Body of pancreas (tissue), 4 donors: Measurements from ENCODE around the gene DTNA. TPM values are rescaled to one million over a fixed set of nuclear protein-coding genes. Genes with fewer than 3 reads are reported as not detected.

Source experiments
- ATAC-seq: fragments of 150-250 bp; one replicate; pipeline ENCODE4 v1.9.1; 2016
- DNase-seq, 4 donors: peaks; one replicate each; pipeline ENCODE4 v3.0.0-alpha.2; 2019
- H3K27ac ChIP-seq, 4 donors: fragments of 200-600 bp; sonication (generic); 1 replicate in 3 of 4; 2 replicates in 1 of 4; pipeline versions ENCODE4 v1.5.1 to v1.6.1; 2016 to 2019; ENCODE audit warnings: mild to moderate bottlenecking in 1 of 4, mixed read lengths in 1 of 4, moderate library complexity in 1 of 4
- H3K27me3 ChIP-seq, 2 donors: fragments of 200-600 bp; sonication (generic); one replicate each; pipeline ENCODE4 v1.6.0; 2016; ENCODE audit warnings: mild to moderate bottlenecking in 1 of 2
- H3K36me3 ChIP-seq, 2 donors: fragments of 200-600 bp; sonication (generic); replicated peaks in 1 of 2; 2 replicates each; pipeline ENCODE4 v1.5.1; 2016; ENCODE audit warnings: low read depth in 2 of 2; ENCODE audit not compliant: insufficient read depth in 1 of 2
- H3K4me1 ChIP-seq: fragments of 200-600 bp; sonication (generic); one replicate; pipeline ENCODE4 v1.6.0; 2016
- H3K4me3 ChIP-seq, 2 donors: fragments of 200-600 bp; sonication (generic); 1 replicate in 1 of 2; 2 replicates in 1 of 2; pipeline ENCODE4 v1.5.1; 2016 to 2019
- H3K9me3 ChIP-seq, 3 donors: fragments of 200-600 bp; sonication (generic); 1 replicate in 2 of 3; 2 replicates in 1 of 3; pipeline ENCODE4 v1.5.1; 2016
- CTCF ChIP-seq, 7 experiments: fragments of 450-650 bp in 4 of 7; fragments of 200-600 bp in 3 of 7; sonication (generic) in 3 of 7; IDR thresholded peaks; one replicate each; pipeline ENCODE4 v1.5.1; 2016 to 2019; ENCODE audit warnings: antibody characterized with exemption in 7 of 7
- POLR2A ChIP-seq, 3 donors: fragments of 450-650 bp; IDR thresholded peaks; one replicate each; pipeline ENCODE4 v1.6.1; 2016; ENCODE audit warnings: antibody characterized with exemption in 3 of 3, mild to moderate bottlenecking in 2 of 3
- WGBS, 2 donors: methylation state at CpG; one replicate each; pipeline ENCODE4 v1.1.5; 2017; 5-methylcytosine and 5-hydroxymethylcytosine counted together
- intact Hi-C: fragments of 100-400 bp; cut with DNase I; formaldehyde crosslinking; loops from one replicate; pipeline ENCODE4 v1.15.1; 2023
- total RNA-seq, 2 donors: library from RNA; depleted of rRNA; stranded (reverse); fragments of >200 nt; gene quantifications; one replicate each; pipeline ENCODE4 v1.1.0, GENCODE V29; 2016

DTNA gene
- total RNA-seq, 2 donors from 2014 or later: 31.0 to 32.2 TPM

- WGBS, 2 donors: 86% methylated on average over 1 of the region's 1 CpG
- no peak overlapping the region for H3K27ac ChIP-seq
- peaks cover 9% of the 10 kb centered on the region for H3K4me1 ChIP-seq
- TF ChIP-seq POLR2A (IDR thresholded peaks at IDR 0.05) (no peak), CTCF (IDR thresholded peaks at IDR 0.05) (no peak)
- intact Hi-C loops: no loop called here
- H3K36me3 ChIP-seq: no peaks in the 10 kb centered on the region
- no peaks in the 10 kb centered on the region for H3K27me3 ChIP-seq
- ATAC-seq (no peak), DNase-seq (no peak)
- H3K4me3 ChIP-seq: no peak overlapping the region
- no peaks in the 10 kb centered on the region for H3K9me3 ChIP-seq
Measured at GRCh38 chr18:34771958-34772357, 61.9 kb downstream of the DTNA start.

- TF ChIP-seq POLR2A (IDR thresholded peaks at IDR 0.05) (no peak), CTCF (IDR thresholded peaks at IDR 0.05) (no peak)
- Histone ChIP-seq H3K4me1 (peaks cover 9% of the 10 kb centered on the region), H3K27ac (no peak overlapping the region)
Measured at GRCh38 chr18:34772887-34773286, 62.8 kb downstream of the DTNA start.

GRCh38 chr18:34773378-34773777, 63.3 kb downstream of the DTNA start:
- ATAC-seq (no peak), DNase-seq (no peak)
- intact Hi-C loops: no loop called here
- WGBS, 2 donors: 31 to 32% methylated on average over 2 of the region's 2 CpGs
- Histone ChIP-seq H3K27me3 (no peaks in the 10 kb centered on the region), H3K36me3 (no peaks in the 10 kb centered on the region), H3K4me3 (no peak overlapping the region), H3K9me3 (no peaks in the 10 kb centered on the region), H3K27ac (no peak overlapping the region), H3K4me1 (peaks cover 9% of the 10 kb centered on the region)
- TF ChIP-seq POLR2A (IDR thresholded peaks at IDR 0.05) (no peak), CTCF (IDR thresholded peaks at IDR 0.05) (no peak)

More at GRCh38 chr18:34772887-34773286, 62.8 kb downstream of the DTNA start:
- Histone ChIP-seq H3K36me3 (no peaks in the 10 kb centered on the region), H3K4me3 (no peak overlapping the region), H3K9me3 (no peaks in the 10 kb centered on the region), H3K27me3 (no peaks in the 10 kb centered on the region)
- DNase-seq: no peak
- WGBS, 2 donors: 77 to 78% methylated on average over 2 of the region's 2 CpGs
- intact Hi-C loops: no loop called here
- ATAC-seq: no peak

- Histone ChIP-seq H3K36me3 (no peaks in the 10 kb centered on the region), H3K9me3 (no peaks in the 10 kb centered on the region), H3K27me3 (no peaks in the 10 kb centered on the region), H3K27ac (no peak overlapping the region), H3K4me3 (no peak overlapping the region), H3K4me1 (peaks cover 9% of the 10 kb centered on the region)
- intact Hi-C loops: no loop called here
- peak; percentile 60 for ATAC-seq
- TF ChIP-seq CTCF (IDR thresholded peaks at IDR 0.05) (no peak), POLR2A (IDR thresholded peaks at IDR 0.05) (no peak)
- 24 to 26% methylated on average over 7 of the region's 7 CpGs for WGBS, 2 donors
- DNase-seq: peak; percentile 47 to 60 (median 50)
Measured at GRCh38 chr18:34773961-34774766, 64.1 kb downstream of the DTNA start.

- Histone ChIP-seq H3K27ac (no peak overlapping the region), H3K4me1 (peaks cover 9% of the 10 kb centered on the region), H3K9me3 (no peaks in the 10 kb centered on the region), H3K4me3 (no peak overlapping the region), H3K27me3 (no peaks in the 10 kb centered on the region), H3K36me3 (no peaks in the 10 kb centered on the region)
- 74 to 77% methylated on average over 3 of the region's 3 CpGs for WGBS, 2 donors
- intact Hi-C loops: no loop called here
- ATAC-seq (no peak), DNase-seq (peak in 1 of 4 donors; percentile 19)
- TF ChIP-seq POLR2A (IDR thresholded peaks at IDR 0.05): no peak
- TF ChIP-seq CTCF (IDR thresholded peaks at IDR 0.05): no peak
Measured at GRCh38 chr18:34775461-34775860, 65.4 kb downstream of the DTNA start.
